Spinal cord (tissue), 10 donors: ENCODE data around the gene ETNPPL. TPM values are rescaled to one million over a fixed set of nuclear protein-coding genes. Genes with fewer than 3 reads are reported as not detected.
A peak's percentile ranks its signal among the peaks of the same experiment; 100 is the strongest.

Source experiments
- DNase-seq, 6 donors: peaks; one replicate each; pipeline versions ENCODE4 v3.0.0 to v3.0.0-alpha.2; 2013 to 2015; ENCODE audit warnings: low spot score in 6 of 6, low read depth in 4 of 6
- H3K27ac ChIP-seq: one replicate; pipeline ENCODE4 v1.5.1; 2013; ENCODE audit warnings: low read depth, low read length, control low read depth
- H3K27me3 ChIP-seq: one replicate; pipeline ENCODE4 v1.6.1; 2013; ENCODE audit warnings: low read length; ENCODE audit not compliant: control insufficient read depth, insufficient read depth
- H3K36me3 ChIP-seq: one replicate; pipeline ENCODE4 v1.6.1; 2013; ENCODE audit warnings: low read length; ENCODE audit not compliant: control insufficient read depth, insufficient read depth
- H3K4me1 ChIP-seq: one replicate; pipeline ENCODE4 v1.6.1; 2013; ENCODE audit warnings: low read length; ENCODE audit not compliant: control insufficient read depth, insufficient read depth
- H3K4me3 ChIP-seq: one replicate; pipeline ENCODE4 v1.5.1; 2013; ENCODE audit warnings: low read depth, low read length, control low read depth
- H3K9me3 ChIP-seq: one replicate; pipeline ENCODE4 v1.6.1; 2013; ENCODE audit warnings: low read length; ENCODE audit not compliant: control insufficient read depth, insufficient read depth
- WGBS: methylation state at CpG from one replicate; pipeline ENCODE4 v1.1.5; 2013; ENCODE audit warnings: missing lambda C conversion rate; ENCODE audit not compliant: insufficient coverage; 5-methylcytosine and 5-hydroxymethylcytosine counted together
- polyA plus RNA-seq, 2 donors: library from polyadenylated mRNA; unstranded; fragments of 120-200 nt; gene quantifications; one replicate each; pipeline ENCODE4 v1.2.1, GENCODE V29; 2013; ENCODE audit not compliant: insufficient read length in 2 of 2
- total RNA-seq, 2 donors: library from RNA; depleted of rRNA in 1 of 2; stranded (reverse); fragments of 120-200 nt in 1 of 2; fragments of >200 nt in 1 of 2; gene quantifications; one replicate each; pipeline versions ENCODE4 v1.2.3 to v1.2.4, GENCODE V29; 2013 to 2014
- donor health status: healthy.

ETNPPL gene
- total and polyA plus RNA-seq, 4 donors: 1.7 to 5.2 (median 2.4) TPM

GRCh38 chr4:108787724-108788123 is 24.9 kb upstream of the ETNPPL start:
- Histone ChIP-seq H3K36me3 (no peaks in the 10 kb centered on the region), H3K27me3 (no peaks in the 10 kb centered on the region), H3K9me3 (no peaks in the 10 kb centered on the region), H3K4me3 (no peak overlapping the region), H3K4me1 (no peaks in the 10 kb centered on the region), H3K27ac (no peak overlapping the region)
- no peak for DNase-seq
- WGBS: 97% methylated on average over 13 of the region's 16 CpGs

- Histone ChIP-seq H3K4me3 (no peak overlapping the region), H3K9me3 (no peaks in the 10 kb centered on the region), H3K4me1 (no peaks in the 10 kb centered on the region), H3K36me3 (no peaks in the 10 kb centered on the region), H3K27ac (no peak overlapping the region), H3K27me3 (no peaks in the 10 kb centered on the region)
- no peak for DNase-seq
- WGBS: 93% methylated on average over 14 of the region's 14 CpGs
Measured at GRCh38 chr4:108787106-108787505, 24.3 kb upstream of the ETNPPL start.

- no peak overlapping the region for H3K4me3 ChIP-seq
- no peaks in the 10 kb centered on the region for H3K36me3 ChIP-seq
- H3K27ac ChIP-seq: no peak overlapping the region
- H3K4me1 ChIP-seq: no peaks in the 10 kb centered on the region
- H3K27me3 ChIP-seq: no peaks in the 10 kb centered on the region
- WGBS: 91% methylated on average over 7 of the region's 8 CpGs
- no peak for DNase-seq
- no peaks in the 10 kb centered on the region for H3K9me3 ChIP-seq
Measured at GRCh38 chr4:108786351-108786750, 23.5 kb upstream of the ETNPPL start.

- Histone ChIP-seq H3K9me3 (no peaks in the 10 kb centered on the region), H3K36me3 (no peaks in the 10 kb centered on the region), H3K4me1 (no peaks in the 10 kb centered on the region), H3K4me3 (no peak overlapping the region), H3K27ac (no peak overlapping the region), H3K27me3 (no peaks in the 10 kb centered on the region)
- WGBS: no CpG with 5 or more reads among the region's 3 CpGs
- peak in 1 of 6 donors; percentile 54 for DNase-seq
Measured at GRCh38 chr4:108783665-108784463, 21.0 kb upstream of the ETNPPL start.

GRCh38 chr4:108779958-108780357 is 17.1 kb upstream of the ETNPPL start:
- peak in 1 of 6 donors; percentile 41 for DNase-seq

GRCh38 chr4:108777388-108777787 is 14.5 kb upstream of the ETNPPL start:
- H3K27ac ChIP-seq: no peak overlapping the region
- H3K27me3 ChIP-seq: no peaks in the 10 kb centered on the region
- H3K4me1 ChIP-seq: peaks cover 5% of the 10 kb centered on the region
- no peak for DNase-seq
- H3K9me3 ChIP-seq: no peaks in the 10 kb centered on the region
- no peaks in the 10 kb centered on the region for H3K36me3 ChIP-seq
- no peak overlapping the region for H3K4me3 ChIP-seq
- no CpG with 5 or more reads among the region's 2 CpGs for WGBS

More at GRCh38 chr4:108779958-108780357, 17.1 kb upstream of the ETNPPL start:
- peaks cover 5% of the 10 kb centered on the region for H3K4me1 ChIP-seq
- H3K27ac ChIP-seq: no peak overlapping the region
- no peaks in the 10 kb centered on the region for H3K9me3 ChIP-seq
- H3K36me3 ChIP-seq: no peaks in the 10 kb centered on the region
- no peaks in the 10 kb centered on the region for H3K27me3 ChIP-seq
- H3K4me3 ChIP-seq: no peak overlapping the region

- no peaks in the 10 kb centered on the region for H3K27me3 ChIP-seq
- no peaks in the 10 kb centered on the region for H3K36me3 ChIP-seq
- no peaks in the 10 kb centered on the region for H3K9me3 ChIP-seq
- no peak overlapping the region for H3K4me3 ChIP-seq
- DNase-seq: no peak
- H3K4me1 ChIP-seq: peaks cover 5% of the 10 kb centered on the region
- WGBS: 92% methylated on average over 5 of the region's 5 CpGs
- no peak overlapping the region for H3K27ac ChIP-seq
Measured at GRCh38 chr4:108775921-108776320, 13.1 kb upstream of the ETNPPL start.

- no peaks in the 10 kb centered on the region for H3K36me3 ChIP-seq
- H3K9me3 ChIP-seq: no peaks in the 10 kb centered on the region
- H3K27ac ChIP-seq: no peak overlapping the region
- WGBS: 63% methylated on average over 5 of the region's 5 CpGs
- H3K4me1 ChIP-seq: peaks cover 5% of the 10 kb centered on the region
- DNase-seq: peak in 3 of 6 donors; percentile 24 to 79 (median 42)
- H3K27me3 ChIP-seq: no peaks in the 10 kb centered on the region
- no peak overlapping the region for H3K4me3 ChIP-seq
Measured at GRCh38 chr4:108774809-108775530, 12.1 kb upstream of the ETNPPL start.

GRCh38 chr4:108772402-108772801 is 9.5 kb upstream of the ETNPPL start:
- H3K27ac ChIP-seq: no peak overlapping the region
- no peaks in the 10 kb centered on the region for H3K27me3 ChIP-seq
- peaks cover 5% of the 10 kb centered on the region for H3K4me1 ChIP-seq
- H3K4me3 ChIP-seq: no peak overlapping the region
- H3K36me3 ChIP-seq: no peaks in the 10 kb centered on the region
- no peaks in the 10 kb centered on the region for H3K9me3 ChIP-seq
- no peak for DNase-seq
- 96% methylated on average over 6 of the region's 7 CpGs for WGBS

- Histone ChIP-seq H3K36me3 (no peaks in the 10 kb centered on the region), H3K4me1 (peaks cover 7% of the 10 kb centered on the region), H3K4me3 (no peak overlapping the region), H3K9me3 (no peaks in the 10 kb centered on the region), H3K27ac (no peak overlapping the region), H3K27me3 (peaks cover 6% of the 10 kb centered on the region)
- no CpG with 5 or more reads among the region's 3 CpGs for WGBS
- DNase-seq: no peak
Measured at GRCh38 chr4:108766058-108766457, 3.2 kb upstream of the ETNPPL start.
